ENCODE data around the gene C1orf226.
"Not testable (repeated sequence)": the region's sequence is repeated elsewhere in the genome, so short reads cannot be mapped to it uniquely, and the experiment has no call there.

C1orf226 gene

GRCh38 chr1:162416909-162417308, 35.4 kb downstream of the C1orf226 start:
- no peak for DNase-seq

- no peak for DNase-seq
Observed at GRCh38 chr1:162417650-162418049, 36.1 kb downstream of the C1orf226 start.

GRCh38 chr1:162418584-162418983, 37.1 kb downstream of the C1orf226 start:
- not testable (repeated sequence) for DNase-seq

- not testable (repeated sequence) for DNase-seq
Observed at GRCh38 chr1:162419450-162419931, 38.0 kb downstream of the C1orf226 start.

- no peak for DNase-seq
Observed at GRCh38 chr1:162420120-162420519, 38.6 kb downstream of the C1orf226 start.

GRCh38 chr1:162421258-162422164, 40.0 kb downstream of the C1orf226 start:
- no peak for DNase-seq

GRCh38 chr1:162422662-162423375, 41.3 kb downstream of the C1orf226 start:
- DNase-seq: no peak

- no peak for DNase-seq
Observed at GRCh38 chr1:162430583-162430982, 49.1 kb downstream of the C1orf226 start.

- not testable (repeated sequence) for DNase-seq
Observed at GRCh38 chr1:162432977-162433713, 51.6 kb downstream of the C1orf226 start.
